GM18511 (cell line): ENCODE data around the gene PSPN.

Experiments
- ATAC-seq: cut with Tn5 transposase; IDR thresholded peaks from one replicate; pipeline ENCODE4 v1.9.1; 2021; ENCODE audit warnings: mild to moderate bottlenecking, moderate library complexity; ENCODE audit not compliant: unreplicated experiment

Gene PSPN

GRCh38 chr19:6375411-6376010 is at the start of gene PSPN:
Gene PSPN (minus strand): TSS chr19:6375933. CDS start chr19:6375849, 84 bp downstream.
- ATAC-seq = no peak

GRCh38 chr19:6424939-6425731 is 49.4 kb upstream of the PSPN start:
- peak; percentile 89 for ATAC-seq

GRCh38 chr19:6424195-6424938 is 48.6 kb upstream of the PSPN start, which contains the start of gene KHSRP:
Gene KHSRP (minus strand): TSS chr19:6424811. CDS start chr19:6424701, 110 bp downstream.
- ATAC-seq = no peak

- no peak for ATAC-seq
Measured at GRCh38 chr19:6423499-6424194, 47.9 kb upstream of the PSPN start.

- no peak for ATAC-seq
Measured at GRCh38 chr19:6421075-6422014, 45.6 kb upstream of the PSPN start.

- no peak for ATAC-seq
Measured at GRCh38 chr19:6418562-6418932, 42.8 kb upstream of the PSPN start.

GRCh38 chr19:6417713-6418561 is 42.2 kb upstream of the PSPN start:
- ATAC-seq = no peak

GRCh38 chr19:6416658-6417405 is 41.1 kb upstream of the PSPN start:
- no peak for ATAC-seq

- no peak for ATAC-seq
Measured at GRCh38 chr19:6415591-6416190, 40.0 kb upstream of the PSPN start.

- no peak for ATAC-seq
Measured at GRCh38 chr19:6414793-6415590, 39.3 kb upstream of the PSPN start.

- no peak for ATAC-seq
Measured at GRCh38 chr19:6413721-6414643, 38.2 kb upstream of the PSPN start.

- ATAC-seq = no peak
Measured at GRCh38 chr19:6413291-6413690, 37.6 kb upstream of the PSPN start.

GRCh38 chr19:6412447-6413091 is 36.8 kb upstream of the PSPN start:
- no peak for ATAC-seq

- ATAC-seq = no peak
Measured at GRCh38 chr19:6412061-6412446, 36.3 kb upstream of the PSPN start.

- ATAC-seq = no peak
Measured at GRCh38 chr19:6409346-6409745, 33.6 kb upstream of the PSPN start.

GRCh38 chr19:6406401-6406800 is 30.7 kb upstream of the PSPN start:
- ATAC-seq = no peak
